DND-41 (cell line): ENCODE results near the gene EP400.

Source experiments
- ATAC-seq: fragments of 200-7000 bp; cut with Tn5 transposase; 3 replicates; pipeline ENCODE4 v1.9.1; 2021; ENCODE audit warnings: low read depth; ENCODE audit not compliant: insufficient read depth
- DNase-seq: peaks from one replicate; pipeline ENCODE4 v3.0.0-alpha.2; 2020
- H2AFZ ChIP-seq: 2 replicates; pipeline ENCODE4 v1.6.0; 2012; ENCODE audit warnings: low read depth, low read length
- H3K27ac ChIP-seq: 2 replicates; pipeline ENCODE4 v1.5.1; 2012; ENCODE audit warnings: low read length, inconsistent platforms
- H3K27me3 ChIP-seq: fragments of 200-600 bp; sonication (generic); 2 replicates; pipeline ENCODE4 v1.6.0; 2012; ENCODE audit warnings: low read length, mild to moderate bottlenecking, inconsistent platforms; ENCODE audit not compliant: insufficient read depth, poor library complexity
- H3K36me3 ChIP-seq: 2 replicates; pipeline ENCODE4 v1.5.1; 2012; ENCODE audit warnings: low read length, inconsistent platforms; ENCODE audit not compliant: insufficient read depth
- H3K4me1 ChIP-seq: 2 replicates; pipeline ENCODE4 v1.5.1; 2012; ENCODE audit warnings: mild to moderate bottlenecking, low read length; ENCODE audit not compliant: insufficient read depth
- H3K4me2 ChIP-seq: 2 replicates; pipeline ENCODE4 v1.6.0; 2012; ENCODE audit warnings: mild to moderate bottlenecking, moderate library complexity, low read length, inconsistent platforms; ENCODE audit not compliant: insufficient read depth
- H3K4me3 ChIP-seq, 2 experiments: fragments of 200-600 bp in 1 of 2; shearing (Covaris generic) in 1 of 2; 2 replicates each; pipeline ENCODE4 v1.5.1; 2012 to 2016; ENCODE audit warnings: inconsistent platforms in 2 of 2, low read length in 2 of 2, mild to moderate bottlenecking in 2 of 2, low read depth in 1 of 2, moderate library complexity in 1 of 2
- H3K79me2 ChIP-seq: 2 replicates; pipeline ENCODE4 v1.6.0; 2012; ENCODE audit warnings: low read length, inconsistent platforms; ENCODE audit not compliant: insufficient read depth
- H3K9ac ChIP-seq: 2 replicates; pipeline ENCODE4 v1.6.0; 2012; ENCODE audit warnings: low read depth, mild to moderate bottlenecking, inconsistent platforms, low read length, moderate library complexity
- H3K9me3 ChIP-seq: 2 replicates; pipeline ENCODE4 v1.5.1; 2012; ENCODE audit warnings: low read length, moderate library complexity, mild to moderate bottlenecking, inconsistent platforms; ENCODE audit not compliant: insufficient read depth, severe bottlenecking
- H4K20me1 ChIP-seq: 2 replicates; pipeline ENCODE4 v1.6.0; 2012; ENCODE audit warnings: low read length; ENCODE audit not compliant: insufficient read depth
- EZH2 ChIP-seq: IDR thresholded peaks from 3 replicates; pipeline ENCODE4 v1.6.1; 2012; ENCODE audit warnings: borderline replicate concordance, low read depth, mild to moderate bottlenecking, moderate library complexity, low read length, inconsistent platforms; ENCODE audit not compliant: severe bottlenecking
- TF ChIP-seq, protein P1 (sequence below): IDR thresholded peaks from 2 replicates; pipeline ENCODE4 v1.5.1; 2012; ENCODE audit warnings: borderline replicate concordance, low read length, moderate library complexity, mild to moderate bottlenecking; ENCODE audit not compliant: poor library complexity, severe bottlenecking; ENCODE audit errors: extremely low read depth

The EP400 gene

GRCh38 chr12:132075026-132075713, 125.4 kb downstream of the EP400 start:
- no peaks in the 10 kb centered on the region for H3K4me1 ChIP-seq

DNA sequence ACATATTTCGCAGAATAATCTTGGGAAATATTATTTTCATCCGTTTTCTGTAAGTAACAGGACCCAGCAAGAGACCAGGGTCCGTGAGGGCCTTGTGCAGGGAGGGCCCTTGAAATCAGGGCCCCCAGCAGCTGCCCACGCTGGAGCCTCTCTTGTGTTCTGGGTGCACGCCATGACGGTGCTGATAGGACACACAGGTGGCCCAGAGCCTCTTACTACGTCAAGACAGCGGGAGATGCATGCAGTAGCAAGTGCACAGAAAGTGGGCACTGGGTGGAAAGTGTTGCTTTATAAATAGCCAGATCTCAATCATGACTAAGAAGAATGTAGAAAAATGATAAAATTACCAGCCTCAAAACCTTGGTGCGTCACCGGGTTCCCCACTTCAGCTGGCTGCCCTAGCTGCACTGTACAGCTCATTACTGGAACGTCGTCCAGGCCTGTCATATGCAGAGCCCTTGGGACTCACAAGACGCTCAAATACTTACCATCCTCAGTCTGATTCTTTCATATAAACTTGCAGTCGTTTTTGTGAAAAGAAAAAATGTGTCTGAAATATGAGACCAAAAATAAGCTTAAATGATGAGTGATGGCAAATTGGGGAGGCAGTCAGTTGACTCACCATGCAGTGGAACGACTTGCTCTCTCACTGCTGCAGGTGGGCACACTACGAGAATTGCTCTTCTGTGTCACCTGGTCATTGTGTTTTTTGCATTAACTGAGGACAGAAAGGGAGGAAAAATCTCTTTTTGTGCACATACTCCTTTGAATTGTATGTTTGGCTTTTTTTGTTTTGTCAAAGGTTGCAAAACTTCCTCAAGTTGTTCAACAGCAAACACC, 126.2 kb downstream of the EP400 start:
- Histone ChIP-seq H3K27ac (no peak overlapping the region), H3K4me1 (no peaks in the 10 kb centered on the region), H2AFZ (no peak overlapping the region), H4K20me1 (no peaks in the 10 kb centered on the region), H3K36me3 (peaks cover 69% of the 10 kb centered on the region), H3K27me3 (no peaks in the 10 kb centered on the region), H3K9me3 (no peaks in the 10 kb centered on the region), H3K4me3 (no peak overlapping the region), H3K79me2 (no peaks in the 10 kb centered on the region), H3K9ac (no peak overlapping the region), H3K4me2 (no peak overlapping the region)
- ATAC-seq (no peak), DNase-seq (no peak)
- TF ChIP-seq EZH2: no peak
- TF ChIP-seq, protein P1, sequence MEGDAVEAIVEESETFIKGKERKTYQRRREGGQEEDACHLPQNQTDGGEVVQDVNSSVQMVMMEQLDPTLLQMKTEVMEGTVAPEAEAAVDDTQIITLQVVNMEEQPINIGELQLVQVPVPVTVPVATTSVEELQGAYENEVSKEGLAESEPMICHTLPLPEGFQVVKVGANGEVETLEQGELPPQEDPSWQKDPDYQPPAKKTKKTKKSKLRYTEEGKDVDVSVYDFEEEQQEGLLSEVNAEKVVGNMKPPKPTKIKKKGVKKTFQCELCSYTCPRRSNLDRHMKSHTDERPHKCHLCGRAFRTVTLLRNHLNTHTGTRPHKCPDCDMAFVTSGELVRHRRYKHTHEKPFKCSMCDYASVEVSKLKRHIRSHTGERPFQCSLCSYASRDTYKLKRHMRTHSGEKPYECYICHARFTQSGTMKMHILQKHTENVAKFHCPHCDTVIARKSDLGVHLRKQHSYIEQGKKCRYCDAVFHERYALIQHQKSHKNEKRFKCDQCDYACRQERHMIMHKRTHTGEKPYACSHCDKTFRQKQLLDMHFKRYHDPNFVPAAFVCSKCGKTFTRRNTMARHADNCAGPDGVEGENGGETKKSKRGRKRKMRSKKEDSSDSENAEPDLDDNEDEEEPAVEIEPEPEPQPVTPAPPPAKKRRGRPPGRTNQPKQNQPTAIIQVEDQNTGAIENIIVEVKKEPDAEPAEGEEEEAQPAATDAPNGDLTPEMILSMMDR: no peak

More at GRCh38 chr12:132075026-132075713, 125.4 kb downstream of the EP400 start:
- TF ChIP-seq, protein P1: peak; percentile 36
- TF ChIP-seq EZH2: no peak
- H3K79me2 ChIP-seq: no peaks in the 10 kb centered on the region
- no peak overlapping the region for H3K4me3 ChIP-seq
- H2AFZ ChIP-seq: no peak overlapping the region
- no peaks in the 10 kb centered on the region for H3K27me3 ChIP-seq
- no peaks in the 10 kb centered on the region for H3K9me3 ChIP-seq
- peaks cover 71% of the 10 kb centered on the region for H3K36me3 ChIP-seq
- H4K20me1 ChIP-seq: no peaks in the 10 kb centered on the region
- no peak for ATAC-seq
- H3K9ac ChIP-seq: no peak overlapping the region
- H3K27ac ChIP-seq: no peak overlapping the region
- DNase-seq: no peak
- no peak overlapping the region for H3K4me2 ChIP-seq

DNA sequence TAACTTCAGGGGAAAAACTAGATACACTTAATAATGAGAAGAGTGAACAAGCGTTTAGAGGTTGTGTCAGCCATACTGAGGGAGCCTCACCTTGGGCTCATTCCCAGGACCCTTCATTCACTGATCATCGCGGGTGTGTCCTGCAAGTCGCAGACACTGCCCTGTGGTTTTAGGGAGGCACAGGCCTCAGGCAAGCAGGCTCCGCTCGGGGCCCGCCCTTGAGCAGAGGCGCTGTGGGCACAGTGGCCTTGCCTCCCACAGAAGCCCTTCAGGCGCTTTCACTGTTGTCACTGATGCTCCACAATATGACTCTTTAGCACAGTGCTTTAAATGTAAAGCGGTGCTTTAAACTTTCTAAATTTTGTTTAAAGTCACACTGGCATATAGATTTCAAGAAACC, 127.0 kb downstream of the EP400 start:
- no peak for TF ChIP-seq EZH2
- TF ChIP-seq, protein P1: no peak
- Histone ChIP-seq H3K9me3 (no peaks in the 10 kb centered on the region), H3K27me3 (no peaks in the 10 kb centered on the region), H3K9ac (no peak overlapping the region), H2AFZ (no peak overlapping the region), H3K4me1 (no peaks in the 10 kb centered on the region), H3K27ac (no peak overlapping the region), H3K4me3 (no peak overlapping the region), H4K20me1 (no peaks in the 10 kb centered on the region), H3K4me2 (no peak overlapping the region), H3K79me2 (no peaks in the 10 kb centered on the region), H3K36me3 (peaks cover 61% of the 10 kb centered on the region)
- no peak for DNase-seq
- no peak for ATAC-seq
